T-helper 1 cell (primary cell): ENCODE data around the gene CD4.
A peak's percentile ranks its signal among the peaks of the same experiment; 100 is the strongest.

Experiments used
- DNase-seq, 5 donors: peaks; one replicate each; pipeline ENCODE4 v3.0.0-alpha.2; 2012 to 2020

Gene CD4

DNA sequence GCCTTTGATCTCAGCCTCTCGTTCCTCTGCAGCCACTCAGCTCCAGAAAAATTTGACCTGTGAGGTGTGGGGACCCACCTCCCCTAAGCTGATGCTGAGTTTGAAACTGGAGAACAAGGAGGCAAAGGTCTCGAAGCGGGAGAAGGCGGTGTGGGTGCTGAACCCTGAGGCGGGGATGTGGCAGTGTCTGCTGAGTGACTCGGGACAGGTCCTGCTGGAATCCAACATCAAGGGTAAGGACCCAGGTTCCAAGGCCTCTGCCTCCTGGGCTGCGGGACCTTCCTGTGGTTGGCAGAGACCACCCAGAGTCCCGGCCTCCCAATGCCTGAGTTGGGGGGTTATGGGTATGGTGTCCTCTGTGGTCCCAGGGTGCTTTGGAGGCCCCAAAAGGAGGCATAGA lies 27.8 kb downstream of the CD4 start:
- DNase-seq, result no peak

DNA sequence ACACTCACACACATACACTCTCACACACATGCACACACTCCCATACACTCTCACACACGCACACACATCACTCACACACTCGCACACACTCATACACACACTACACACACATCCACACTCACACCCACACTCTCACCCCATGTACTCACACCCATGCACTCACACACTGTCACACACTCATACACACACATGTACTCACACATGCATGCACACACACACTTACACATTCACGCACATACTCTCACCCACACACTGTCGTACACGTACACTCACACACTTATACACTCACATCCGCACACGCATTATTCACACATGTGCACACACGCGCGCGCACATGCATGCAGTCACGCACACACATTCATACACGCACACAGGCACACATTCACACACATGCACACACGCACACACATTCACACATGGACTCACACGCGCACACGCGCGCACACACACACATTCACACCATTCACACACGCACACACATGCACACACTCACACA lies 28.4 kb downstream of the CD4 start:
- DNase-seq, result no peak

DNA sequence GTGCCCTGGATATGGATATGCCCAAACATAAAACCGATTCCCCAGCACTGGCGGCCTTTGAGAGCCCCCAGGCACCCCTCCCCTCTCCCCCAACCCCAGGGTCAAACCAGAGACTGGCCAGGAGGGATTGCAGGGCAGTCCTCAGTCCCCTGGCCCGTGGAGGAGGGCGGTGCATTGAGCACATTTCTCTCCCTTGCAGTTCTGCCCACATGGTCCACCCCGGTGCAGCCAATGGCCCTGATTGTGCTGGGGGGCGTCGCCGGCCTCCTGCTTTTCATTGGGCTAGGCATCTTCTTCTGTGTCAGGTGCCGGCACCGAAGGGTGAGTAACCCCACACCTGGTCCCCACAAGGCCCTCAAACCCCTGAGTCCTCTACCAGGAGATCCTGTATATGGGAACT lies 28.9 kb downstream of the CD4 start:
- DNase-seq, result no peak

DNA sequence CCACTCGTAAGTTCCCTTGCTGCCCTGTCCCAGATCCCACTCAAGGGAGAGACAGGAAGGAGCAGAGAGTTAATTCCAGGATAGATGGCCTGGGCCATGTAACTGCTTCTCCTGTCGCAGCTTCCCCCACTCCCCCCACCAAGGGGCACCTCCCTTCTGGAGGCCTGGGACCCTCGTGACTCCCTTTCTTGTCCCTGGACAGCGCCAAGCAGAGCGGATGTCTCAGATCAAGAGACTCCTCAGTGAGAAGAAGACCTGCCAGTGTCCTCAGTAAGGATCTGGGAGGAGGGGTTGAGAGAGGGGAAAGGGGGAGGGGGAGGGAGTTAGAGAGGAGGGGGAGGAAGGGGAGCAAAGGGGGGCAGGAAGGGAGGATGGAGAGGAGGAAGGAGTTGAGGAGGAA lies 29.3 kb downstream of the CD4 start:
- no peak for DNase-seq

DNA sequence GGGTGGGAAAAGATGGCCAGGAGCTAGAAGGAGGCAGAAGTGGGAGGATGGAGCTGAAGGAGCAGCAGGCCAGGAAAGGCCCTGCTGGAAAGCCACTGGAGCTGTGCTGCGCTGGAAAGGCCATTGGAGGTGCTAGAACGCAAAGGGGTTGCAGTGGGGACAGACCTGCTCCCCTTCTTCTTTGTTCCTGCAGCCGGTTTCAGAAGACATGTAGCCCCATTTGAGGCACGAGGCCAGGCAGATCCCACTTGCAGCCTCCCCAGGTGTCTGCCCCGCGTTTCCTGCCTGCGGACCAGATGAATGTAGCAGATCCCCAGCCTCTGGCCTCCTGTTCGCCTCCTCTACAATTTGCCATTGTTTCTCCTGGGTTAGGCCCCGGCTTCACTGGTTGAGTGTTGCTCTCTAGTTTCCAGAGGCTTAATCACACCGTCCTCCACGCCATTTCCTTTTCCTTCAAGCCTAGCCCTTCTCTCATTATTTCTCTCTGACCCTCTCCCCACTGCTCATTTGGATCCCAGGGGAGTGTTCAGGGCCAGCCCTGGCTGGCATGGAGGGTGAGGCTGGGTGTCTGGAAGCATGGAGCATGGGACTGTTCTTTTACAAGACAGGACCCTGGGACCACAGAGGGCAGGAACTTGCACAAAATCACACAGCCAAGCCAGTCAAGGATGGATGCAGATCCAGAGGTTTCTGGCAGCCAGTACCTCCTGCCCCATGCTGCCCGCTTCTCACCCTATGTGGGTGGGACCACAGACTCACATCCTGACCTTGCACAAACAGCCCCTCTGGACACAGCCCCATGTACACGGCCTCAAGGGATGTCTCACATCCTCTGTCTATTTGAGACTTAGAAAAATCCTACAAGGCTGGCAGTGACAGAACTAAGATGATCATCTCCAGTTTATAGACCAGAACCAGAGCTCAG lies 30.0 kb downstream of the CD4 start:
- DNase-seq, result no peak

DNA sequence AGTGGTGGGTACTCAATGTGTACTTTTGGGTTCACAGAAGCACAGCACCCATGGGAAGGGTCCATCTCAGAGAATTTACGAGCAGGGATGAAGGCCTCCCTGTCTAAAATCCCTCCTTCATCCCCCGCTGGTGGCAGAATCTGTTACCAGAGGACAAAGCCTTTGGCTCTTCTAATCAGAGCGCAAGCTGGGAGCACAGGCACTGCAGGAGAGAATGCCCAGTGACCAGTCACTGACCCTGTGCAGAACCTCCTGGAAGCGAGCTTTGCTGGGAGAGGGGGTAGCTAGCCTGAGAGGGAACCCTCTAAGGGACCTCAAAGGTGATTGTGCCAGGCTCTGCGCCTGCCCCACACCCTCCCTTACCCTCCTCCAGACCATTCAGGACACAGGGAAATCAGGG lies 30.8 kb downstream of the CD4 start:
- no peak for DNase-seq

DNA sequence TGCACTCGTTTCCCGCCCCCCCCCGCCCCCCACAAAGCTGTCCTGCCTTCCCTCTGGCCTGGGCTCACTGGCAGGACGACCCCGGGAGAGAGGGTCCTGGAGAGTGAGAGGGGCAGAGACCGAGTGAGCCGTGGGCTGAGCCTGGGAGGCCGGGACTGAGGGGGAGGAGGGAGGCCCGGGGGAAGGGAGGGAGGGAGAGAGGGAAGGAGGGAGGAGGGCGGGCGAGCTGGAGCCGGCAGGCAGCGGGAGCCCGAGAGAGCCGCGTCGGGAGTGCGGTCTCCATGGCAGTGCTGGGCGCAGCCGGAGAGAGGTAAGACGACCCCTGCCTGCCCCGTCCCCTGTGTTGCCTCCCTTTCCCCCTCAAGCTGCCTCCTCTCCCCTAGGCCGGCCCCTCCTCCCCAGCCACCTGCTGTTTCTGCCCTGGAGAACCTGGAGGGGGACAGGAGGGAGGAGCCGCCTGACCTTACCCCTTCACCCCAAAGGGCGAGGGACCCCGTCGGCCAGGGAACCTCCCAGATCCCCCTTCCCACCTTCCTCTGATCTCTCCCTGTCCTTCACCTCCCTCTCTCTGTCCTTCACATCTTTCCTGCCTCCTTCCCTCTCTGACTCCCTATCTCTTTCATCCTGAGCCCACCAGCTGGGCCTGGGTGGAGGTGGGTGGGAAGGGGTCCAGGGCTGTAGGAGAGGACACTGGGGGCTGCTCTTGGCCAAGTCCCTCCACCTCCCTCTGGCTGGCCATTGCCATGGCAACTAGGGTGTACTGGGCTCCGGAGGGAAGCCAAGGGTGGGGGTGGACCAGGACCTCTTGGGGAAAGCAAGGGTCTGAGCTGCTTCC lies 32.5 kb downstream of the CD4 start, which contains the start of gene GPR162:
Gene GPR162, plus strand, starts transcription at position 231 of the 835 bp plus-strand sequence. CDS start 2,078 bp downstream, outside the sequence.
- no peak for DNase-seq

DNA sequence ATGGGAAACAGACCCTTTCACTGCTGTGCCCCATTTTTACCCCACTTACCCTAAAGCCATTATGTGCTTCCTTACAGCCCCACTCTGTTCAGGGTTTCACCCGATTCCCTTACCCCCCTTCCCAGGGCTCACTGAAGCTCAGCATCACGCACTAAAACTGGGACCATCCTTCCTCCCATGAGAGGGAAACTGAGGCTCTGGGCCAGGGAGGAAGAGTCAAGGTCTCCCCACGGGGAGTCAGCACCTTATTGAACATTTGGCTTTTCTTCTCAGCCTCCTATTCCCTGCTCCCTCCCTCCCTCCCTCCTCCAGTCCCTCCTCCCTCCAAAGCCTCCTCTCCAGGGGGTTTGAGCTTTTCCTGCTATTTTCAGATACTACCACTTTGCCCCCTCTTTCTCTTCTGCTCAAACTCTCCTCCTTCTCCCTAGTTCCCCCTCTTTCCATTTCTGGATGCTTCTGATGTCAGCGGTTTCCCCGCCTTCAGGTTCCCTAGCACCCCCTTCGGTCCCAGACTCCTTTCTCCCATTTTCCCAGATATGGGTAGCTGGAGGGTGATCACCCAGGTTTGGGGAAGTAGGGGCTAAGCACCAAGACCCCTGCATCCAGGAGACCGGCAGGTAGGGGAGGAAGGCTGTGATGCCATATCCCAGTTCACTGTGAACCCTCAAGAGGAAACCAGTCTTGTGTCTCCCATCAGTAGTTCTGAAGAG lies 33.3 kb downstream of the CD4 start:
- DNase-seq, result no peak

DNA sequence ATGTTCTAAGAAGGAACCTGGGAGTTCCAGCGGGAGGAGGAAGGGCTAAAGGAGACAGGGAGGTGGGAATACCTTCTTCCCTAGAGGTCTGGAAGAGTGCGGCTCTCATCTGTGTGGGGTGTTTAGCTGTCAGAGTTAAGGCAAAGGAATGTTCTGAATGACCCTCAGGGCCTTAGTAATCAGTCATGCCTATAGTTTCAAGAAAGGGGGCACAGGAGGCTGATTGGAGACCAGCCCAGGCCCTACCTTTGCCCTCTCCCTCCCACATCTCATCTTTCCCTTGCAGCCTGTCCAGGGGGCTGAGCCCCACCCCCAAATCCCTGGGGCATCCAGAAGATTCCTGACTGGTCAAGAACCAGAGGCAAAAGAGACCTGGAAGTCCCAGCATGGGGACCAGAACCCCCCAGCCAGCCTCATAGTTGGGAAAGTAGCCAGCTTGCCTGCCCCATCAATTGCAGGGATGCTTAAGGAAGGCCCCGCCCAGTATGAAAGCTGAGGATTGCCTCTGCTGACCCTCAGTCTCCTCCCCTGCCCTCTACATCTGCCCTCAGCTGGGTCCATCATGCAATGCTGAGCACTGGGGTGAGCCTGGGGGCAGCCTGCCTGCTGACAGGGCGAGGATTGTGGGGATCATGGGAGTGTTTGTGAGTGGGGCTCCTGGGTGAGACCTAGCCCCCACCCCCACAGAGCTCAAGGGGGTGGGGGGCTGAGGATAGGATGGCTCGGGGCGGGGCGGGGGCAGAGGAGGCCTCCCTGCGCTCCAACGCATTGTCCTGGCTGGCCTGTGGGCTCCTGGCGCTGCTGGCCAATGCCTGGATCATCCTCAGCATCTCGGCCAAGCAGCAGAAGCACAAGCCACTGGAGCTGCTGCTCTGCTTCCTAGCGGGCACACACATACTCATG lies 34.1 kb downstream of the CD4 start:
- DNase-seq, result no peak

DNA sequence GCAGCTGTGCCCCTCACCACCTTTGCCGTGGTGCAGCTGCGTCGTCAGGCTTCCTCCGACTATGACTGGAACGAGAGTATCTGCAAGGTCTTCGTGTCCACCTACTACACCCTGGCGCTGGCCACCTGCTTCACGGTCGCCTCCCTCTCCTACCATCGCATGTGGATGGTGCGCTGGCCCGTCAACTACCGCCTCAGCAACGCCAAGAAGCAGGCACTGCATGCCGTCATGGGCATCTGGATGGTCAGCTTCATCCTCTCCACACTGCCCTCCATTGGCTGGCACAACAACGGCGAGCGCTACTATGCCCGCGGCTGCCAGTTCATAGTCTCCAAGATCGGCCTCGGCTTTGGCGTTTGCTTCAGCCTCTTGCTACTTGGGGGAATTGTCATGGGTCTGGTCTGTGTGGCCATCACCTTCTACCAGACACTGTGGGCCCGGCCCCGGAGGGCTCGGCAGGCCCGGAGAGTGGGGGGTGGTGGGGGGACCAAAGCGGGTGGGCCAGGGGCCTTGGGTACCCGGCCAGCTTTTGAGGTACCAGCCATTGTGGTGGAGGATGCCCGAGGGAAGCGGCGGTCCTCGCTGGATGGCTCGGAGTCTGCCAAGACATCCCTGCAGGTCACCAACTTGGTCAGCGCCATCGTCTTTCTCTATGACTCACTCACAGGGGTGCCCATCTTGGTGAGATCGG lies 34.9 kb downstream of the CD4 start:
- no peak for DNase-seq

DNA sequence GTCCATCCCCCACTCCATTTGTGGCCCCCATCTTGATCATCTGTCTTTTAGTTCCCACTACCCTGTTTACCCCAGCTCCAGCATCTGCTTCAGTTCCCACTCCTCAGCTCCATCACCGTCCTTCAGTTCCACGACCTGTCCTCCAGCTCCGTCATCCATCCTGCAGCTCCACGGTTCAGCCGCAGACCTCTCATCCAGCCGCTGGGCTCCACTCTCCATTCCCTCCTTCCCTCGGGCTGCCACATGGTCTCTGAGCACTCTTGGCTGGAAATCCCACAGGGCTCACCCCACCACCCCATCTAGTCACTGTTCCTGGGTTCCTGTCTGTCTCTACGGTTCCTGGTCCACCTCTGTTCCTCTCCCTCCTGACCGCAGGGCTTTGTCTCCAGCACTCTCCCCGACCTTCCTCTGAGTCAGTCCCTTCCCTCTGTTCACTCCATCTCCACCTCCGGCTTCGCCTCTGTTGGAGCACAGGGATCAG lies 35.6 kb downstream of the CD4 start:
- DNase-seq, result no peak

DNA sequence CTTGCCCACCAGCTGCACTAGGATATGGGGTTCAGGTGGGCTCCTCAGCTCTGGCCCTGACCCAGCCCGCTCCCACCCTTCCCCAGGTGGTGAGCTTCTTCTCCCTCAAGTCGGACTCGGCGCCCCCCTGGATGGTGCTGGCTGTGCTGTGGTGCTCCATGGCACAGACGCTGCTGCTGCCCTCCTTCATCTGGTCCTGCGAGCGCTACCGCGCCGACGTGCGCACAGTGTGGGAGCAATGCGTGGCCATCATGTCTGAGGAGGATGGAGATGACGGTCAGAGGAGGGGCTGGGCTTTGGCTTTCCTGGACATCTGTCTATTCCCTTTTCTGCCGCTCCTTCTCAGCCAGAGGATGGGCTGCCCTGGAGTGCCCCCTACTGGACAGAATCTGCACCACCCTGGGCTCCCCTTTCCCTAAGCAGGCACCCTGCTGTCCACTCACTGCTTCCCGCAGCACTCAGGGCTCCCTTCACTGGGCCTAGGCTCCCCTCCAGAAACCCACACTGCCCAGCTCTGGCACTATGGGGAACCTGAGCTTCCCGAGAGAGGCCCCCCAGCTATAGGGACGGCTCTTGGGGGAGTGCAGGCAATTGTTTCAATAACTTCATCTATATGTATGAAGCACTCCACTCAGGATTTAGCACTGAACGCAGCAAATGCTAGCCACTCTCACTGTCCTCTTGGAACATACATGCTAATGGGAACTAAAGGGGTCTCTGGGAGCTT lies 36.2 kb downstream of the CD4 start:
- peak; percentile 57 to 79 (median 67) for DNase-seq

DNA sequence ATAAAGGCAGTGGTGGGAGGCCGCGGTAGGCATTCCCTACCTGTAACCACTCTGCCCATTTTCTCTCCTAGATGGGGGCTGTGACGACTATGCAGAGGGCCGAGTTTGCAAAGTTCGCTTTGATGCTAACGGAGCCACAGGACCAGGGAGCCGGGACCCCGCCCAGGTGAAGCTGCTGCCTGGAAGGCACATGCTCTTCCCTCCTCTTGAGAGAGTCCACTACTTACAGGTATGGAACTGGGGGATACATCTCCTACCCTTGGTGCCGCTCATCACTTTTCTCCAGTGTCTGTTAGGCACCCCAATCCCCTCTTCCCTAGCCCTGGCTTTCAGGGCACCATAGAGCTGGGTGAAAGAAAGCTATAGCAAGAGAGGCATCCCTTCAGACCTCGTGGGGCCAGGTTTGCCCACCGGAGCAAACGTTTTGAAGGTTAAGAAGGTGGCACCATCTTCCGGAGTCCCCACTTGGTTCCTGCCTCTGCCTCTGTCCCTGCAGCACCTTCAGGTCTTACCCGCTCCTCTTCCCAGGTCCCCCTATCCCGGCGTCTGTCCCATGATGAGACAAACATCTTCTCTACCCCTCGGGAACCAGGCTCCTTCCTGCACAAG lies 36.9 kb downstream of the CD4 start:
- DNase-seq, result no peak

DNA sequence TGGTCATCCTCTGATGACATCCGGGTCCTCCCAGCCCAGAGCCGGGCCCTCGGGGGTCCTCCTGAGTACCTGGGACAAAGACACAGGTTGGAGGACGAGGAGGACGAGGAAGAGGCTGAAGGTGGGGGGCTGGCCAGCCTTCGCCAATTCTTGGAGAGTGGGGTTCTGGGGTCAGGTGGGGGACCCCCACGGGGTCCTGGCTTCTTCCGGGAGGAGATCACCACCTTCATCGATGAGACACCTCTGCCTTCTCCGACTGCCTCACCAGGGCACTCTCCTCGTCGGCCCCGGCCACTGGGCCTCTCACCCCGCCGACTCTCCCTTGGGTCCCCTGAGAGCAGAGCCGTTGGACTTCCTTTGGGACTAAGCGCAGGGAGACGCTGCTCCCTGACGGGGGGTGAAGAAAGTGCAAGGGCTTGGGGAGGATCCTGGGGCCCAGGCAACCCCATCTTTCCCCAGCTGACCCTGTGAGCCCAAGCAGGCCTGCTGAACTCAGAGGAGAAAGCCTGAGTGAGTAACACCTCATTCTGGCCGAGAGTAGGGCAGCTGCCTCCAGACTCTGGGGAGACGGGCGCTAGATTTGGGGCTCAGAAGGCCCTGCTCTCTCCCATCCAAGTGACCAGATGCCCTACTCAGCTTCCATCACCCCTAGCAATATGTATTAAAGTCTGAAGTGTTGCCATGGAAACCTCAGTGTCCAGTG lies 37.6 kb downstream of the CD4 start:
- no peak for DNase-seq

DNA sequence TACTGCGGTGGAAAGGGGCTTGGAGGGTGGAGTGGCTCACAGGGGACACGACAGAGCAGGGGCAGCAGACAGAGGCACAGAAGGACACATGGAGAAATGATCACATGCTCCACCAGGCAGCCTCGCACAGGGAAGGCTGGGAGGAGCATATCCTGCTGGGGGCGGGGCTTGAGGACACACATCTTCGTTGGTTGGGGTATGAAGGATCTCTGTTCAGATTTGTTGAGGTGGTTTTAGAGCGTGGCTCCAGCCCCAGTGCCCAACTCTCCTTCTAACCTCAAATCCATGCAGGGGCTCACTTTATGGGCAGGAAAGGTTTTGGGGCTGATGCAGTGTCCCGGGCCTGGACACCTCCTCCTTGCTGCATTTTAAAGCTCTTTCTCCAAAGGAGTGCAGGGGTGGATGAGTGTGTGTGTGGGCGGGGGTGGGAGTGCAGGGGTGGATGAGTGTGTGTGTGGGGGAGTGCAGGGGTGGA lies 38.1 kb downstream of the CD4 start:
- peak in 2 of 5 donors; percentile 21 to 44 for DNase-seq

DNA sequence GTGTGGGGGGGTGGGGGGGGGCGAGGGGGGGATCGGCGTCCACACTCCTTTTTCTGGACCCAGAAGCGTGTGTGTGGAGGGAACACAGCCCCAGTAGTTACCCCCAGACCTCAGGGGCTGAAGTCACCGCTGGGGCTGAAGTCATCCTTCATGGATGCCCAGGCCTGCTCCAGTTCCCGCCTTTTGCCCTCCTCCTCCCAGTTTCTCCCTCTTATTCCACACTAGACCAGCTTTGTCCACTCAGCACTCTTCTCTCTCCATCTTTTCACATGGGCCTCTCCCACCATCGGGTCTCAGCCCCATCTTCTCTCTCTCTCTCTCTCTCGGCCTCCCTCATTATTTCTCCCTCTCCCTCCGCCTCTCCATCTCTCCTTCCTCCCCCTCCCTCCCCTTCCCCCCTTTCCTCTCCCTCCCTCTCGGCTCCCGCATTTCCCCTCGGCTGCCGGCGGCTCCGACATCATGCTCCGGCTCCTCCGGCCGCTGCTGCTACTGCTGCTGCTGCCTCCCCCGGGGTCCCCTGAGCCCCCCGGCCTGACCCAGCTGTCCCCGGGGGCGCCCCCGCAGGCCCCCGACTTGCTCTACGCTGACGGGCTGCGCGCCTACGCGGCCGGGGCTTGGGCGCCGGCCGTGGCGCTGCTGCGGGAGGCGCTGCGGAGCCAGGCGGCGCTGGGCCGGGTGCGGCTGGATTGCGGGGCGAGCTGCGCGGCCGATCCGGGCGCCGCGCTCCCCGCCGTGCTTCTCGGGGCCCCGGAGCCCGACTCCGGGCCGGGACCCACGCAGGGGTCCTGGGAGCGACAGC lies 38.9 kb downstream of the CD4 start, which contains the start of gene P3H3:
Gene P3H3, plus strand, starts transcription at position 426 of the 799 bp plus-strand sequence. Its CDS starts 34 bp downstream, at position 460.
- no peak for DNase-seq

DNA sequence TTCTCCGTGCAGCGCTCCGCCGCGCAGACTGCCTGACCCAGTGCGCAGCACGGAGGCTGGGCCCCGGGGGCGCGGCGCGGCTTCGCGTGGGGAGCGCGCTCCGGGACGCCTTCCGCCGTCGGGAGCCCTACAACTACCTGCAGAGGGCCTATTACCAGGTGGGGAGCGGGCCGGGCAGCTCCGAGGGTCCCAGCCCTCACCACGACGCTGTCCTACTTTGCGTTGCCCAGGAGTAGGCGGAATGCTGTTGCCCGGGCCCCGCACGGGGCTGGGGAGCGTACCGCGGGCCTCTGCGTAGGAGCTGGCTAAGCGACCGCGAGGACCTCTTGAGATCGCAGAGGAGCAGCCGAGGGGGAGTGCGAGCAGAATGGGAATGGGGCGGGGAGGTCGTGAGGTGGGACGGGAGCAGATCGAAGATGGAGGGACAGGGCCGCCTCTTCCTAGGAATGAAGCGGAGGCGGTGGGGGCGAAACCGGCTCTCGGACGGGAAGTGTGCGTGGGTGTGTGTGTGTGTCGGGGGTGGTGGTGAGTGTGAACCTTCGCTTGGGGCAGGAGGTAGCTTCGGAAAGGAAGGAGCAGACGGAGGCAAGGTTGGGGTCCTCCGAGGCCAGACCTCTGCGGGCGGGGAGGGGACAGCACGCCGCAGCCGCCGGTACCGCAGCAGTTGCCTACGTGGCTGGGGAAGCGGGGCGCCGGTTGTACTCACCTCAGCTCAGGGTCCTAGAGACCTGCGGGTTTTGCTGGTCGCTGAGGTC lies 39.6 kb downstream of the CD4 start:
- peak in 2 of 5 donors; percentile 22 to 26 for DNase-seq
